Suprapubic skin (tissue), 4 donors: ENCODE measurements around the gene GALNT2. TPM values are rescaled to one million over a fixed set of nuclear protein-coding genes. Genes with fewer than 3 reads are reported as not detected.

Experiments used
- DNase-seq, 2 donors: peaks; one replicate each; pipeline ENCODE4 v3.0.0-alpha.2; 2019; ENCODE audit warnings: low spot score in 2 of 2
- H3K27ac ChIP-seq: fragments of 200-600 bp; sonication (generic); one replicate; pipeline ENCODE4 v1.5.1; 2019
- H3K27me3 ChIP-seq: fragments of 200-600 bp; sonication (generic); one replicate; pipeline ENCODE4 v1.5.1; 2019
- H3K36me3 ChIP-seq: fragments of 200-600 bp; sonication (generic); one replicate; pipeline ENCODE4 v1.5.1; 2019
- H3K4me1 ChIP-seq: fragments of 200-600 bp; sonication (generic); one replicate; pipeline ENCODE4 v1.5.1; 2019
- H3K4me3 ChIP-seq: fragments of 200-600 bp; sonication (generic); one replicate; pipeline ENCODE4 v1.5.1; 2019; ENCODE audit warnings: mild to moderate bottlenecking
- H3K9me3 ChIP-seq: fragments of 200-600 bp; sonication (generic); one replicate; pipeline ENCODE4 v1.5.1; 2019
- EP300 ChIP-seq: sonication (generic); formaldehyde crosslinking; IDR thresholded peaks from one replicate; pipeline ENCODE4 v1.6.1; 2017; ENCODE audit warnings: antibody characterized with exemption
- POLR2A ChIP-seq, 2 donors: fragments of 450-650 bp; IDR thresholded peaks; one replicate each; pipeline ENCODE4 v1.6.1; 2017; ENCODE audit warnings: antibody characterized with exemption in 2 of 2, mild to moderate bottlenecking in 2 of 2, moderate library complexity in 2 of 2
- POLR2AphosphoS5 ChIP-seq, 3 donors: sonication (generic); formaldehyde crosslinking; IDR thresholded peaks; one replicate each; pipeline ENCODE4 v1.6.1; 2017; ENCODE audit warnings: antibody characterized with exemption in 3 of 3
- WGBS: methylation state at CpG from one replicate; pipeline ENCODE4 v1.1.5; 2018; 5-methylcytosine and 5-hydroxymethylcytosine counted together
- total RNA-seq, 4 donors: library from RNA; depleted of rRNA; stranded (reverse); fragments of >200 nt; gene quantifications; one replicate each; pipeline ENCODE4 v1.1.0, GENCODE V29; 2016
- TF ChIP-seq, protein P1 (sequence below), 2 donors: fragments of 200-600 bp in 1 of 2; fragments of 450-650 bp in 1 of 2; sonication (generic) in 1 of 2; IDR thresholded peaks; one replicate each; pipeline ENCODE4 v1.5.1; 2016 to 2019; ENCODE audit warnings: antibody characterized with exemption in 2 of 2, mild to moderate bottlenecking in 1 of 2, moderate library complexity in 1 of 2

The GALNT2 gene
- total RNA-seq, 4 donors from 2014 or later, result 24.1 to 40.2 (median 36.4) TPM

DNA sequence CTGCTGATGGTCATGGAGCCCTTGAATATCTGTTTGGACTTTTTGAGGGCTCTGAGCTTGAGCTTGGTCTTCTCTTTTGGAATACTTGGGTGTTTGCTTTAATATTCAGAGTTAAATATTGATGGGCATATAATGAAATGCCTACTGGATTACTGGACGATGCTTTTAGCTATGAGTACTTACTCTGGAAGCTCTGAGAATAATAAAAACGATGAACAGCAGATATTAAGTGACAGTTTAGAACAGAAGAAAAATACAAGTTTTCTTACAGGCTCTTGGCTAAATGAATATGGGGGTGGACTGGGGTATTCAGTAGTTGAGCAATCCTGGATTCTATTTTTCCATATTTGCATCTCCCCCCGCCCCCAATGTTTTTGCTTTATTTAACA lies 20.7 kb downstream of the GALNT2 start:
- 71% methylated on average over 3 of the region's 3 CpGs for WGBS
- Histone ChIP-seq H3K27me3 (no peaks in the 10 kb centered on the region), H3K27ac (no peak overlapping the region), H3K36me3 (no peaks in the 10 kb centered on the region), H3K9me3 (no peaks in the 10 kb centered on the region), H3K4me3 (no peak overlapping the region), H3K4me1 (peaks cover 54% of the 10 kb centered on the region)
- TF ChIP-seq, protein P1, sequence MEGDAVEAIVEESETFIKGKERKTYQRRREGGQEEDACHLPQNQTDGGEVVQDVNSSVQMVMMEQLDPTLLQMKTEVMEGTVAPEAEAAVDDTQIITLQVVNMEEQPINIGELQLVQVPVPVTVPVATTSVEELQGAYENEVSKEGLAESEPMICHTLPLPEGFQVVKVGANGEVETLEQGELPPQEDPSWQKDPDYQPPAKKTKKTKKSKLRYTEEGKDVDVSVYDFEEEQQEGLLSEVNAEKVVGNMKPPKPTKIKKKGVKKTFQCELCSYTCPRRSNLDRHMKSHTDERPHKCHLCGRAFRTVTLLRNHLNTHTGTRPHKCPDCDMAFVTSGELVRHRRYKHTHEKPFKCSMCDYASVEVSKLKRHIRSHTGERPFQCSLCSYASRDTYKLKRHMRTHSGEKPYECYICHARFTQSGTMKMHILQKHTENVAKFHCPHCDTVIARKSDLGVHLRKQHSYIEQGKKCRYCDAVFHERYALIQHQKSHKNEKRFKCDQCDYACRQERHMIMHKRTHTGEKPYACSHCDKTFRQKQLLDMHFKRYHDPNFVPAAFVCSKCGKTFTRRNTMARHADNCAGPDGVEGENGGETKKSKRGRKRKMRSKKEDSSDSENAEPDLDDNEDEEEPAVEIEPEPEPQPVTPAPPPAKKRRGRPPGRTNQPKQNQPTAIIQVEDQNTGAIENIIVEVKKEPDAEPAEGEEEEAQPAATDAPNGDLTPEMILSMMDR (IDR thresholded peaks at IDR 0.05), result no peak
- TF ChIP-seq POLR2A (IDR thresholded peaks at IDR 0.05) (no peak), POLR2AphosphoS5 (IDR thresholded peaks at IDR 0.05) (no peak), EP300 (no peak)
- no peak for DNase-seq

GRCh38 chr1:230090194-230090711 lies 23.2 kb downstream of the GALNT2 start:
- no peaks in the 10 kb centered on the region for H3K36me3 ChIP-seq
- no peak overlapping the region for H3K27ac ChIP-seq
- H3K27me3 ChIP-seq, result no peaks in the 10 kb centered on the region
- no peak for DNase-seq
- TF ChIP-seq POLR2A (IDR thresholded peaks at IDR 0.05), result no peak
- TF ChIP-seq, protein P1 (IDR thresholded peaks at IDR 0.05), result no peak
- H3K9me3 ChIP-seq, result no peaks in the 10 kb centered on the region
- H3K4me1 ChIP-seq, result peaks cover 35% of the 10 kb centered on the region
- WGBS, result 68% methylated on average over 6 of the region's 6 CpGs
- H3K4me3 ChIP-seq, result no peak overlapping the region

- Histone ChIP-seq H3K27ac (no peak overlapping the region), H3K27me3 (no peaks in the 10 kb centered on the region), H3K36me3 (no peaks in the 10 kb centered on the region), H3K4me3 (no peak overlapping the region), H3K4me1 (peaks cover 21% of the 10 kb centered on the region), H3K9me3 (no peaks in the 10 kb centered on the region)
- WGBS, result 76% methylated on average over 12 of the region's 12 CpGs
- no peak for DNase-seq
- TF ChIP-seq POLR2AphosphoS5 (IDR thresholded peaks at IDR 0.05) (no peak), EP300 (no peak), POLR2A (IDR thresholded peaks at IDR 0.05) (no peak)
- TF ChIP-seq, protein P1 (IDR thresholded peaks at IDR 0.05), result no peak
Observed at GRCh38 chr1:230091473-230092231, 24.6 kb downstream of the GALNT2 start.

GRCh38 chr1:230094746-230095145 lies 27.7 kb downstream of the GALNT2 start:
- 96% methylated on average over 13 of the region's 14 CpGs for WGBS
- Histone ChIP-seq H3K4me1 (peaks cover under 1% of the 10 kb centered on the region), H3K27me3 (no peaks in the 10 kb centered on the region), H3K27ac (no peak overlapping the region), H3K36me3 (no peaks in the 10 kb centered on the region), H3K9me3 (no peaks in the 10 kb centered on the region), H3K4me3 (no peak overlapping the region)
- no peak for TF ChIP-seq POLR2A (IDR thresholded peaks at IDR 0.05)
- TF ChIP-seq, protein P1 (IDR thresholded peaks at IDR 0.05), result no peak
- no peak for TF ChIP-seq POLR2AphosphoS5 (IDR thresholded peaks at IDR 0.05)
- no peak for TF ChIP-seq EP300
- DNase-seq, result no peak

- TF ChIP-seq POLR2AphosphoS5 (IDR thresholded peaks at IDR 0.05), result no peak
- TF ChIP-seq EP300, result no peak
- TF ChIP-seq, protein P1 (IDR thresholded peaks at IDR 0.05), result no peak
- TF ChIP-seq POLR2A (IDR thresholded peaks at IDR 0.05), result no peak
- Histone ChIP-seq H3K27ac (no peak overlapping the region), H3K9me3 (no peaks in the 10 kb centered on the region), H3K4me3 (no peak overlapping the region), H3K36me3 (no peaks in the 10 kb centered on the region), H3K27me3 (no peaks in the 10 kb centered on the region), H3K4me1 (no peaks in the 10 kb centered on the region)
- no peak for DNase-seq
- WGBS, result 89% methylated on average over 5 of the region's 5 CpGs
Observed at GRCh38 chr1:230095938-230096337, 28.9 kb downstream of the GALNT2 start.
